Activated CD8-positive, alpha-beta memory T cell treated with anti-CD3 and anti-CD28 coated beads, Interleukin-2, amount 50 U/mL, for 1 hour (primary cell): ENCODE data around the gene SLC9A1.

ENCODE experiments used
- DNase-seq: peaks from one replicate; pipeline ENCODE4 v3.0.0-alpha.2; 2020; ENCODE audit errors: extremely low read depth

SLC9A1 gene

DNA sequence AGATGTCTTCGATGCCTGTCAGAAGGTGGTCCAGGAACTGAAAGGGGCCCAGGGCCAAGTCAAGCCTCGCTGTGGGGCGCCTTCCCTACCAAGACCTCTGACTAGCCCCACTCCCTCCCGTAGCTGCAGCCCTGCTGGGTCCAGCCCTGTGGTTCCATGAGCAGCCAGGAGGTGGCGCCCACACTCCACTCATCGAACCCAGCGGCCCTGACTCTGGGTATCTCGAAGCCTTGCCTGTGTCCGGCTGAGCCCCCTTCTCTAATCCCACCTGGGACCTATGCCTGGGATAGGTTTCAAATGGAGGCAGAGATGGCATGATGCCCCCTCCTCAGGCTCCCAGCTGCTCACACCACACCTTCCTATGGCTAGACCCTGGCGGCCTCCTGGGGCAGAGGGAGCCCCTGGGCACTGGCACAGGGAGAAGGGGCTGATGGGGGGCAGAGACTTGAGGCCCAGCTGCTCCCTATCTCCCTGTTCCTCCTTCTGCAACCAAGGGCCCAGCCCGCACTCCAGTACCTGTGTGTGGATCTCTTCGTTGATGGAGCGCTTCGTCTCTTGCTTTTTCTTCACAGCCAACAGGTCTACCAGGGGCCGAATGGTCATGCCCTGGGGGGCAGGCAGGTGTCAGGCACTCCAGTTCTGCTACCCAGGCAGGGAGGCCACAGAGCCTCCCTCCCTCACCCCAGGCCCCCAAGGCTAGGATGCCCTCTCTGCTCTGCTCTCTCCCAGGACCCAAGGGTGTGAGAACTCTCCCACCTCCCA is 52.0 kb downstream of the SLC9A1 start:
- DNase-seq = peak; percentile 20

DNA sequence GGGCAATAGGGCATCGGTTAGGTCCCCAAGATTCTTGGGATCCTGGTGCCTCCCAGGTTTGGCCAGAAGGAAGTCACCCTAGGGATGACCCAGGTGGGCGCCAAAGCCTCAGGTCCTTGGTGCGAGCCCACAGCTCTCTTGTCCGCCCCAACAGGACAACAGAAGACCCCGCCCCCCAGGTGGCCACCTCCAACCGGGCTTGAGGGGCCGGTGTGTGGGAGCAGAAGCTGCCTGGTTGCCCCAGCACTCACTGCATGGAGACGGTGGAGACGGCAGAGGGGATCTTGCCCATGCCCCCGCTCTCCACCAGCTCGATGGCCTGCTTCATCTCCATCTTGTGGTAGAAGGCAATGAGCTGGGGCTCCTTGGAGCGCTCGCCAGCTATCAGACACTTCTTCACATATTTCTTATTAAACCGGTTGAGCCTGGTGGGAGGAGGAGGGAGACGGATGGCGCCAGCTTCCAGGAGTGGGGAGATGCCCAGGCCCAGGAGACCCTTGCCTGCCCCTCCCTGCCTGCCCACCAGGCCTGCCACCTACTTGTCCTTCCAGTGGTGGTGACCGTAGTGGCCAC is 52.7 kb downstream of the SLC9A1 start:
- no peak for DNase-seq

DNA sequence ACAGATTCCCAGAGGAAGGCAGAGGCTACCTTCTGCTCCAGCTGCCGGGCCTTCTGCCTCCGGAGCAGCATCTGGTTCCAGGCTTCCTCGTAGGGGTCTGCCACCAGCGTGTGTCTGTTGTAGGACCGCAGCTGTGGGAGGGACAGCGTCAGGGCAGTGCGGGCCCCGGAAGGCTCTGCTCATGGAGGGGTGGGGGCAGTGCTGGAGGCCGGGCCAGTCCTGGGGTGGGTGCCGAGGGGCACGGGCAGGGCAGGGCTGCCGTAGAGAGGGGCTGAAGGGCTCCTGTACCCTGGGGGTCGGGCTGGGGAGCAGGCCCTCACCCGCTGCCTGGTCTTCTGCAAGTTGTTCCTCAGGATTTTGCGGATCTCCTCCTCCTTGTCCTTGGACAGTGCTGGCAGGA is 53.2 kb downstream of the SLC9A1 start:
- no peak for DNase-seq

DNA sequence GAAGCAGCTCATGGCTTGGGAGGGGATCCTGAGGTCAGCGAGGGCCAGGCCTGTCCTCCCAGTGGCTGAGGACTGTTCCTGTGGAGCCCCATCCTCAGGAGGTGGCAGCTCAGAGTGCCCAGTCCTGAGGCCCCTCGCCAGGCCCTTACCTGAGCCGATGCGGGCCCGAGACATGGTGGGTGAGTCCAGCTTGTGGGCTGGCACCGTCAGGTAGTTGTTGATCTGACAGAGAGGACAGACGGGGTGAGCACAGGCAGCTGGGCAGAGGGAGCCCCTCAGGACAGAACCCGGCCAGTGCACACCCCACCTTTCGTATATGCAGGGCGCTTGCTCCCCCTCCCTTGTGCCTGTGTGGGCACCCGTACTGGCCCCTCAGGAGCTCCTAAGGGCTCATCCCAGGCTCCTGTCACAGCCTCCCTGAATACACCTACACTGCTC is 53.9 kb downstream of the SLC9A1 start:
- no peak for DNase-seq

DNA sequence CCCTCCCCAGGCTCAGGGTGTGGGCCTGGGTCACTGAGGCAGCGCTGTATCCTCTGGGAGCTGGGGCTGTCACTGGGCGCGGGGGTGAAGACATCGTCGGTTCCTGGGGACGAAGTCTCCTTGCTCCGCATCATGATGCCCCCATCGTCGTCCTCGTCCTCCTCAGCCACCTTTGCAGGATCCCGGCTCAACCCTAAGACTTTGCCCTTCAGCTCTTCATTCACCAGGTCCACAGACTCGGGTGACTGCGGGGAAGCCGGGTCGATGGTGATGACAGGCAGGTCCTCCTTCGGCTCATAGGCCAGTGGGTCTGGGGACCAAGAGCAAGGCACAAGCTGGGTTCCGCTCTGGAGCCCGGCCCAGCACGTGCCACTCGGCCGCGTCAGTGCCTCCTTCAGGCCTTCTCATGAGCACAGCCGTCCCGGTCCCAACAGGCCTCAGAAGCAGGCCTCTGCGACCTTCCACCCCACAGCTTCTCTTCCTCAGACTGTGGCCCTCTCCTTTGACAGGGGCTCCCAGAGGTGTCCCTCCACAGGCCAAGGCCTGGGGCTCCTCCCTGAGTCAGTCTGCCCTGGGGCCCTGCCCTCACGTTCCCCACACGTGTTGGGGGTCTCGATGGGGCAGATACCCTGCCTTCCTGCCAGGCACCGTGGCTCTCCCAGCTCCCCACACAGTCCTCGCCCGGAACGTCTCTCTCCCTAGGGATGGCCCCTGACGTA is 54.4 kb downstream of the SLC9A1 start:
- no peak for DNase-seq

DNA sequence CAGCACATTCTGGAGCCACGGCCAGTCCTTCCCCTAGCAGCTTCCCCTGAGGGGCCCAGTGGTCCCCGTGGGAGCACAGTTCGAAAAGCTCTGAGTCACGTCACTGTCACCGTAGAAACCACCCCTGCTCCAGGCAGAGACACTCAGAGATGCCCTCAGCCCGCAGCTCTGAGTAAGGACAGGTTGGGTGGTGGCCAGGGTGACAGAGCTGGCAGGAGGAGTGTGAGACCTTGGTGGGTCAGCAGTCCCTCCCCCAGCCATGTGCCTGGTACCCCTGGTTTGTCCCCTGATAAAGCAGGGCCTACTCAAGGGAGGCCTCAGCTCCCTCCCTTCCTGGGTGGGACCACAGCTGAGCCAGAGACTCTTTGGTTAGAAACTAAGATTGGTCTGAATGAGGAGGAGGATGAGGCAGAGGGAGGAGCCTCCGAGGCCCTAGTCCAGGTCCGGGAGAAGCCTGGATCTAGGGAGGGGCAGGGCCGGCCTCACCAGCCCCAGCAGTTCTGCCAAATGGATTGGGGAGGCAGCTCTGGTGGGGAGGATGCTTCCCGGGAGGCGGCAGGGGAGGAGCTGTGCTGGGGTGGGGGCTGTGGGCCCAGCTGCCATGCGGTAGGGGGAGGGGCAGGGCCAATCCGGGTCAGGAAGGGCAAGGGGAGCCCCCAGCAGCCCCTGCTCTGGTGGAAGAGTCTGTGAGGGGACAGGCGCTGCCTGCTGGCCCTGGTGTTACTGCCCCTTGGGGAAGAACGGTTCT is 55.2 kb downstream of the SLC9A1 start:
- DNase-seq = no peak

DNA sequence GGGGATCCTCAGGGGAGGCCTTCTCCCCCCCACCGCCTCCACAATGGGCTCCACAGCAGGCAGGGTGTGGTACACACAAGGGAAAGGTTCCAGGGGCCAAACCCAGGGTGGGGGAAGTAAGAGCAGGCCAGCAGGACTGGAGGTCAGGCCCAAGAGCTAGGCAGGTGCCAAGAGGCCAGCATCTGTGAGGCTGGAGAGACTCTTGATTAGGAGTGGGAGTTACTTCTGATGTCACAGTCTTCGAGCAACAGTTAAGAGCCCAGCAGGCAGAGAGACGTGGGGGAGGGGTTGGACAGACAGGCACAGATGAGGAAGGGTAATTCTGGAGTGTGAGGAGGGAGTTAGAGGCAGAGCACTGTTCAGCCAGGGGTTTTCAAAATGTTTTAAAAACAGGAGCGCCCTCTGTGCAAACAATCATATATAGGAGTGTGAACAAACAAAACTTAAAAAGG is 55.8 kb downstream of the SLC9A1 start:
- DNase-seq = no peak

DNA sequence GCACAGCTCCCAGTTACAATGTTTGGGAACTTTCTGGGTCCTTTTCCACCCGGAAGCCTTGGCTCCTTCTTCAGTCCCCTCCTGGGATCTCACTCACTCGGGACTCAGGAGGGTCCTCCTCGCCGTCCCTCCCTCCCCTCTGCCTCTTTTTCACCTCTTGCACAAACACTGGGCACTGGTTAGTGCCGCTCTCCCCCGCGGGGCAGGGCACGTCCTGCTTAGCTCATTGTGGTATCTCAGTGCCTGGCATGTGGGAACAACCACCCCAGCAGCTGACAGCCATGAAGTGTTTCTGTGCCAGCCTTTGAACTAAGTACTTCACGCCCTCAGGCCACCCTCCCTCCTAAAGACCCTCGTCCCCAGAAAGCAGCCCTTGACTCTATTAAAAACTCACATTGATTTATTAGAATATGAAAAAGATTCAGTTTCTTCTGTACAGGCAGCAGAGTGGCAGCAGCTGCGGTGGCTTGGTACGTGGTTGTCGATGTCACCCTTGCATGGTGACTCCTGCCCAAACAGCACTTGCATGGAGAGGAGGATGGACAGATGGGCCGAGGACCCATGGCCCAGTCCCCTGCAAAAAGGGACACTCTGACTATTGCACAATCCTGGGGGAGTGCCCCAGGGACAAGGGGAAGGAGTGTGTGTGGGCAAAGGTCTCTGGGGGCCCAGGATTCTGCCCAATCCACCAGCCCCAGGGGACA is 56.3 kb downstream of the SLC9A1 start:
- DNase-seq = no peak

DNA sequence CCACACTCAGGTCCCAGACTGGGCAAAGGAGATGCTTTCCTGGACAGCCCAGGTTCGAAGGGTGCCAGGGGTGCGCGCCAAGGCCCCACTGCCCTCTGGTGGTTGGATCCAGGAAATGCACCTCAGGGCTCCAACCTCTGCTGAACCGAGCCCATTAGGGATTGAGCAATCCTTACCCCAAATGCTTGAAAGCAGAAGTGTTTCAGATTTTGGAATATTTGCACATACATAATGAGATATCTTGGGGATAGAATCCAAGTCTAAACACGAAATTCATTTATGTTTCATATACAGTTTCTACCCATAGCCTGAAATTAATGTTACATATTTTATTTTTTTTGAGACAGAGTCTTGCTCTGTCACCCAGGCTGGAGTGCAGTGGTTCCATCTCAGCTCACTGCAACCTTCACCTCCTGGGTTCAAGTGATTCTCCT is 57.4 kb downstream of the SLC9A1 start:
- DNase-seq = no peak

DNA sequence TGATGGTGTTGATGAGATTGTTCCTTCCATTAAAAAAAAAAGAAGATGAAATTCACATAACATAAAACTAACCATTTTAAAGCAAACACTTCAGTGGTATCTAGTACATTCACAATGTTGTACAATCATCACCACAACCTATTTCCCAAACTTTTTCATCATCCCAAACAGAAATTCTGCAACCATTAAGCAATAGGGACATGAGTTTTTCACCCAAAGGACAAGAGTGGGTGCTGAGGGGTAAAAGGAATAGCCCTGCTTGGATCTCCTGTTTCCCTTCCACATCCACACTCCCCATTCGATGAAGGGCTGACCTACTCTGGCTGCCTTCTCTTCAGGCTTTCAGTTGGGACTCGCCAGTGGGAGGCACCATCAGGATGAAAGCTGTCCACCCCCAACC is 59.3 kb downstream of the SLC9A1 start:
- no peak for DNase-seq

DNA sequence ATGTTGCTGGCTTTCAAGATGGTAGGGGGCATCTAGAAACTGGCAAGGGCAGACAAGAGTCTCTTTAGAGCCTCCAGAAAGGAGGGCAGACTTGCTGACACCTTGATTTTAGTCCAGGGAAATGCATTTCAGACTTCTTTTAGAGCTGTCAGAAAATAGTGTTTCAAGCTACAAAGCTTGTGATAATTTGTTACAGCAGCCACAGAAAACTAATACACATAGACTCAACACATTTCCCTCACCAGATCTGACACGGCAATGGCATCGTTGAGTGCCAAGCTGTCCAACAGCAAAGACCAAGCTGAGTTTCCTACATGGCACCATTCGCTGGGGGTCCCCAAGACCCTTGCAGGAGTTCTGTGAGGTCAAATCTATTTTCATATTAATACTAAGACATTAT is 62.0 kb downstream of the SLC9A1 start:
- DNase-seq = no peak

DNA sequence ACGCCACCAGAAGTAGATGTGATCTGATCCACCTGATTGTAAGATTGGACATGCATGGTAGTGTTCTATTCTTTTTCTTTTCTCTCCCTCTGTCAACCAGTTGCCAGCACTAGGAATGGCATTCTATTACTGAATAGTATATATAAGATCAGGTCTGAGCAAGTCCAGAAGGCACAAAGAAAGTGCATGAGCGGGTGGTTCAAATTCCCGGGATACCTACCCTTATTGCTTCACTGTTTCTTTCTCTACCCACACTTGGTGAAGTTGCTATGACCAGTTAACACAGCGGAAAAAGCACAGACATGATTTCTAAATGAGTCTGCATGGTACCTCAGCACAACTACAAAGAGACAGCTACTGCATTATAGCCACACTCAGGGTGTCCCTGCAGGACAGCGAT is 64.0 kb downstream of the SLC9A1 start:
- DNase-seq = no peak

DNA sequence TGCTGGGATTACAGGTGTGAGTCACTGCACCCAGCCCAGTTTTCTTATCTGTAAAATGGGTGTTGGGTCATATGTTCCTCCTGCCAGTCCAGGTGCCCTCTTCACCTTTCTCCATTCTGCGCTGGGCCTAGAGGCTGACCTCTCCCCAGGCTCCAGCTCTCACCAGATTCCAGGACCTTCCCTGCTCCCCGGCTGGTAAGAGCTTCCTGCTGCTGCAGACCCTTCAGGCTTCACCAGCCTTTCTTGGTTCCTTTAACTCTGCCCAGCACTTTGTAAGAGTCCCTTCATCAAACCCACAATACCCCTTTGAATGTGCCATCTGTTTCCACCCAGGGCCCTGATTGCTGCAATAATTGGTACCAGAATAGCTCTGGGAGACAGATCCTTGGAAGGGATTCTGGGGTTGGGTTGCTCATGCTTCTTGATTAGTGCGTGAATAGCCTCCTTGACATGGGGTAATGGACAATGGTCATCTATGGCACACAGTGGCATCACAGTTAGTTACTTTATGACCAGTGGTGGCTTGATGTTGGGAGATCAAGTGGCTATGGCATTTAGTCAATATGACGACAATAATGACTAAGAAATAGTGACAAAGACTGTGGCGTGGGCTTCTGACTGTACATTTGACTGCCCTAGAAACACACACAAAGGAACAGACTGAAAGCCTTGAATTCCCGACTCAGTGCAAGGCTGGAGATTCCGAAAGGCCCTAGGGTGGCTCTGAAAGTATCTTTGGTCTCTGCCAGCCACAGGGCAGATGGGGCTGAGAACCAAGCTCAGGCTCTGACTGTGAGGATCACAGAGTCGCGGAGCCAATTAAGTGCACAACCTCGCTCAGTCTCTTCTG is 67.3 kb downstream of the SLC9A1 start:
- DNase-seq = no peak

DNA sequence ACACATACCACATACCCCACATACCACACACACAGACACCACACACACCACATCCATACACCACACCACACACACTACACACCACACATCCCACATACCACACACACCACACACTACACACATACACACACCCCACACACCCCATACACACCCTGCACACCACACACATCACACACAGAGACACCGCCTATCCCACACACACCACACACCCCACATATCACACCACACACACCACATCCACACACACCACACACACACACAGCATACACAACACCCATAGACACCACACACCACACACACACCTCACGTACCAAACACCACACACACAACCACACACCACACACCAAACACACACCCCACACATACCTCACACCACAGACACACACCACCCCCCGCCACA is 68.3 kb downstream of the SLC9A1 start:
- DNase-seq = no peak

DNA sequence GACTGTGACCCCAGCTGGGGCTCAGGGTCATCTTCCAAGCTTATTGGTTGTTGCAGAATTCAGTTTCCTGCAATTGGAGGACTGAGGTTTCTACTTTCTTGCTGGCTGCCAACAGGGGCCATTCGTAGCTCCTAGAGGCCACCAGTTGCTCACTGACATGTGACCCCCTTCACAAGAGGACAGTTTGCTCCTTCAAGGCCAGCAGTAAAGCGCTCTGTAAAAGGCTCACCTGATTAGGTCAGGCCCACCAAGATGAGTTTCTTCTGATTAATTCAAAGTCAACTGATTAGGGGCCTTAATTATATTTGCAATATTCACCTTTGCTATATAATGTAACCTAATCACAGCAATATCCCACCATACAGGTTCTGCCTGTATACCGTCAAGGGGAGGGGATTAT is 68.9 kb downstream of the SLC9A1 start:
- no peak for DNase-seq

DNA sequence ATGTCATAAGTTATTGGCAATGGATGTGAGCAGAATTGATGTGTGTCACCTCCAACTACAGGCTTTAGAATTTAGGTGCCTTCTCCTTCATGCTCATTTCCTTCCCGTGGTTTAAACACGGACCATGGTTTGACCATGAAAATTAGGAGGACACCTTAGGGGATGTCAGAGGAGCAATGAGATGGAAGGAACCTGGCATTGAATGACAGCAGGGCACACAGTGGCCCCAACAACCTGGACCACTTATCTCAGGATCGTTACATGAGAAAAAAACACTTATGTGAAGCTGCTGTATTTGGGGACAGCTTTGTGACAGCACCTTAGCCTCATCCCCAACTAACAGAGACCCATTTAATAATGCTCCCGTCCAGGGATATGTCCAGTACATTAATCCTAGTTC is 70.8 kb downstream of the SLC9A1 start:
- DNase-seq = no peak

DNA sequence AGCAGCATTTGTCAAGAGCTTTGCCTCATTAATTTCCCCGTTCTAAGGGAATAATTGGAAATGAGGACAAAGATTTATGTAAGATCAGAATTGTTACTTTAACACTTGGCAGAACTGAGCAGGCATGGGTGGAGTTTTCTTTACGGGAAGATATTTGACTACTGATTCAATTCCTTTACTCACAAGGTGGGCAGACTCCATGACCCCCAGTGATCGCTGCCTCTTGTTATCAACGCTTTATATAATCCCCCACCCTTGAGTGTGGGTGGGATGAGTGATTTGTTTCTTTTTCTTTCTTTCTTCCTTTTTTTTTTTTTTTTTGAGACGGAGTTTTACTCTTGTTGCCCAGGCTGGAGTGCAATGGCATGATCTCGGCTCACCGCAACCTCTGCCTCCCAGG is 77.0 kb downstream of the SLC9A1 start:
- DNase-seq = no peak

DNA sequence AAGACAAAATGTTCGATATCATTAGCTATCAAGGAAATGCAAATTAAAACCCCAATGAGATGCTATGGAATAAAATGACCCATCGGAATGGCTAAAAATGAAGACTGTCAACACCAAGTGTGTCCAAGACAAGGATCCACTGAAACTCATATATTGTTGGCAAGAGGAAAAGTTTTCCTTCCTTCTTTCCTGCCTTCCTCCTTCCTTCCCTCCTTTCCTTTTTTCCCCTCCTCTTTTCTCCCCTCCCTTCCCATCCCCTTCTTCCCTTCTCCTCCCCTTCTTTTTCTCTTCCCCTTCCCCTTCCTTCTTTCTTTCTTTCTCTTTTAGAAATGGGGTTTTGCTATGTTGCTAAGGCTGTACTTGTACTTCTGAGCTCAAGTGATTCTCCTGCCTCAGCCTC is 78.1 kb downstream of the SLC9A1 start:
- no peak for DNase-seq

DNA sequence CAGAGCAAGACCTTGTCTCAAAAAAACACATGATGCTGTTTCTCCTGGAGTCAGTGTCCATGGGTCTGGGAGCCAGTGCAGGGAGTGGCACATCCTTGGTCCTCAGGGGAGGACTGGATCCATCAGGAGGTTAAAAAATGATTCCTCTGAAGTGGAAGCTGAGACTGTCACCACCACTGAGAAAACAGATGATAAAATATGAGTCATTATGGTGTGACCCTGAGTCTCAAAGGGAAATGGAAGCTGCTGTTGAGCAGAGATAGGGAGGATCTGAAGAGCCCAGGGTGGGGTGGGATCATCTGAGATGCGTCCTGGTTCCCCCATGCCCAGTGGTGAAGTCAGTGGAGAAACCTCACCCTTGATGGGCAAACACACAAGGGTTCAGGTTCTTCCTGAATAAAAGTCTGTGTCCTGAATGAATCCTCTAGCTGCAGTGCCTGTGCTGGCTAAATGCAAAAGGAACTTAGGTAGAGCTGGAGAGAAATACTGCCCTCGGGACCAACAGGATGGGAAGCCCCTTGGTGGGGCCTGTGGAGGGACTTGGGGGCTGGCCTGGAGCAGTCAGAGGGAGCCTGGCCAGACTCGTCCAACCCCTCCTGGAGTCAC is 80.6 kb downstream of the SLC9A1 start:
- no peak for DNase-seq

DNA sequence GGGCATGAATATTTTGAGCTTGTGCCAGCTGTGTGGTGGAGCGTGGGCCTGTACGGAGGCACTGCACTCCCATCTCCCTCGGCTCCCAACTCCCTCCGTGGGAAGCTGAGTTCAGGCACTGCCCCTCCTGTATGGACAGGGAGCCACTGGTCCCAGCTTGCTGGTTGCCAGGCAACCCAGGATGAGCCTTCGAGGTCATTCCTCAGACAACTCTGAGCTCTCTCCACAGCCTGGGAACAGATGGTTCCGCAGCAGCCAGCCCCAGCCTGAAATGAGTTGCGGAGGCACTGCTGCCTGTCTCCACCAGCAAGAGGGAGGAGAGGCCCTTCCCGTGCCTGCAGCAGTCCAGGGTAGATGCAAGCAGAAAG is 83.9 kb downstream of the SLC9A1 start:
- no peak for DNase-seq
